Measurements from ENCODE around the gene TBCEL.
A peak's percentile ranks its signal among the peaks of the same experiment; 100 is the strongest.
"Not testable (repeated sequence)": the region's sequence is repeated elsewhere in the genome, so short reads cannot be mapped to it uniquely, and the experiment has no call there.

TBCEL gene

DNA sequence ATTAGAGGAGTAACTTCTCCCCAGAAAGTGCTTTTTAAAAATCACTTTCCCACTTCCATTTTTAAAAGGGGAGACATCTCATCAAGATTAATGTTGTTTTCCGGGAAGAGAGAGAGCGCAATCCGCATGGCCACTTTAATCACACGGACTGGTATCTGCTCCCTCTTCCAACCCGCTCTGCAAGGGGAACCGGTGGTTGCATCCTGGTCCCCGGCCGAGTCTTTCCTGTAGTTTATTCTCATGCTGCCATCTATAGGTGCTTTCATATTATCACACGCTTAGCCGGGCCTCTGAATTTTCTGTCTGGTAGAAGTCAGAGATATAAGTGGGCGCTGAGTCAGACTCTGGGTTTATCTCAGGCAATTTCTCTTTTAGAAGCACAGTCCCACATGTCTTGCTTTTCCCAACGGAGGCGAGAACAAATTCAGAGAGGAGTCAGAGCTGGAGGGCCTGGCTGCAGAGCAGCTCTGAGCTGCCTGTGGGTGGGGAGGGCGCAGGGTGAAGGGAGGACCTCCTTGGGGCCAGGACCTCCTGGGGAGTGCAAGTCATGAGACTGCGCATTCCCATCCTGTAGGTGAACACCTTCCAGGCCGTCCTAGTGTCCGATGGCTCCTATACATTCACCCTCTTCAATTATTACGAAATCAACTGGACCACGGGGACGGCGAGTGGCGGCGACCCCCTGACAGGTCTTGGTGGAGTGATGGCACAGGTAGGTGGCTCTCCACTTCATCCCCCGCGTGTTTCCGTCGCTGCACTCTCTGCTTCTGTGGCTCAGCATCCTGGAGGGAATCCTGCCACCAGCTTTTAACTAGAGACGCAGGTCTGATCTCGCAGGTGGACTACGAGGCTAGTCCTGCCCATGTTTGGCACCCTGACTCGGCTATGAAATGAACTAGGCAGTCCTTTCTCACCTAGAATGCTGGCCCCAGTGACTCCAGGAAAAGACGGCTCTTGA, 88.9 kb downstream of the TBCEL start:
- H3K4ac ChIP-seq (ENCODE audit: low read depth, low read length) = no peak overlapping the region
- no peaks in the 10 kb centered on the region for H3K79me2 ChIP-seq (ENCODE audit: control insufficient read depth, insufficient read depth, low read length, poor library complexity)
- H2BK12ac ChIP-seq (ENCODE audit: low read length) = no peak overlapping the region
- no peak overlapping the region for H3K9ac ChIP-seq (ENCODE audit: low read length)
- H3K4me2 ChIP-seq (ENCODE audit: low read length) = no peak overlapping the region
- no CpG with 5 or more reads among the region's 32 CpGs for WGBS (ENCODE audit: extremely low coverage, insufficient coverage, insufficient read length)
- no peaks in the 10 kb centered on the region for H3K4me1 ChIP-seq (ENCODE audit: control insufficient read depth in 1 of 2, insufficient read depth in 2 of 2, low read length in 2 of 2)
- H2BK5ac ChIP-seq (ENCODE audit: low read depth, low read length, poor library complexity) = no peak overlapping the region
- no peak overlapping the region for H2AK5ac ChIP-seq (ENCODE audit: low read length)
- no peak overlapping the region for H2AFZ ChIP-seq (ENCODE audit: insufficient read depth, low read length, poor library complexity)
- no peak overlapping the region for H3K4me3 ChIP-seq (ENCODE audit: low read depth, low read length)
- H2BK120ac ChIP-seq (ENCODE audit: insufficient read depth, low read length, poor library complexity) = no peak overlapping the region
- no peak overlapping the region for H3K23ac ChIP-seq (ENCODE audit: low read length)
- no peak overlapping the region for H3K14ac ChIP-seq (ENCODE audit: low read length)
- no peak overlapping the region for H4K12ac ChIP-seq (ENCODE audit: low read depth, low read length)
- H3K9me3 ChIP-seq (ENCODE audit: insufficient read depth, low read depth, low read length) = no peaks in the 10 kb centered on the region
- H3K27me3 ChIP-seq (ENCODE audit: insufficient read depth, low read length) = no peaks in the 10 kb centered on the region
- no peak overlapping the region for H3K18ac ChIP-seq (ENCODE audit: low read length)
- no peak overlapping the region for H4K91ac ChIP-seq (ENCODE audit: low read depth, low read length)
- H3K27ac ChIP-seq (ENCODE audit: low read depth, low read length) = no peak overlapping the region
- no peaks in the 10 kb centered on the region for H3K79me1 ChIP-seq (ENCODE audit: low read length)
- DNase-seq = peak; percentile 46 to 72
- H4K8ac ChIP-seq (ENCODE audit: low read depth, low read length) = no peak overlapping the region
- H3K36me3 ChIP-seq (ENCODE audit: control insufficient read depth in 1 of 2, insufficient read depth in 2 of 2, low read length in 2 of 2) = no peaks in the 10 kb centered on the region

DNA sequence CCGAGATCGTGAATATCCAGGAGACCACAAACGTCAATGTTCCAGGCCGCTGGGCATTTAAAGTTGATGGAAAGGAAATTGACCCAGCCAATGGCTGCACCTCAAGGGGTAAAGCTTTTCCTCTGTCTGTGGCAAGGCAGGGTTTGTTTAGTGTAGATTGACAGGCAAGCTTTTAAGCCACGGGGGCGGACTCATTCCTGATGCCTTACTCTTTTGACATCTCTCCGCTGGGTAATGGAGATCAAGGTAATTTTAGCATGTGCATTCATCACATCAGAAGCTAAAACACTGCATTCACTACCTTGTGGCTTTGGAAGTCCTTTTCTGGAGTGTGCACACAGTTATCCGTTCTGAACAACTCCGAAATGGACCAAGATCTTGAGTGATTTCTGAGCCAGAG, 89.7 kb downstream of the TBCEL start:
- H2BK5ac ChIP-seq (ENCODE audit: low read depth, low read length, poor library complexity) = no peak overlapping the region
- DNase-seq = no peak
- no peaks in the 10 kb centered on the region for H3K9me3 ChIP-seq (ENCODE audit: insufficient read depth, low read depth, low read length)
- H3K4me1 ChIP-seq (ENCODE audit: control insufficient read depth in 1 of 2, insufficient read depth in 2 of 2, low read length in 2 of 2) = no peaks in the 10 kb centered on the region
- no peak overlapping the region for H3K14ac ChIP-seq (ENCODE audit: low read length)
- no peaks in the 10 kb centered on the region for H3K79me2 ChIP-seq (ENCODE audit: control insufficient read depth, insufficient read depth, low read length, poor library complexity)
- H3K27me3 ChIP-seq (ENCODE audit: insufficient read depth, low read length) = no peaks in the 10 kb centered on the region
- H4K8ac ChIP-seq (ENCODE audit: low read depth, low read length) = no peak overlapping the region
- no peaks in the 10 kb centered on the region for H3K36me3 ChIP-seq (ENCODE audit: control insufficient read depth in 1 of 2, insufficient read depth in 2 of 2, low read length in 2 of 2)
- H3K79me1 ChIP-seq (ENCODE audit: low read length) = no peaks in the 10 kb centered on the region
- H2BK12ac ChIP-seq (ENCODE audit: low read length) = no peak overlapping the region
- no peak overlapping the region for H3K4me3 ChIP-seq (ENCODE audit: low read depth, low read length)
- H2AK5ac ChIP-seq (ENCODE audit: low read length) = no peak overlapping the region
- no peak overlapping the region for H3K9ac ChIP-seq (ENCODE audit: low read length)
- no peak overlapping the region for H3K4ac ChIP-seq (ENCODE audit: low read depth, low read length)
- H3K18ac ChIP-seq (ENCODE audit: low read length) = no peak overlapping the region
- WGBS (ENCODE audit: extremely low coverage, insufficient coverage, insufficient read length) = no CpG with 5 or more reads among the region's 9 CpGs
- H4K91ac ChIP-seq (ENCODE audit: low read depth, low read length) = no peak overlapping the region
- no peak overlapping the region for H2AFZ ChIP-seq (ENCODE audit: insufficient read depth, low read length, poor library complexity)
- H3K23ac ChIP-seq (ENCODE audit: low read length) = no peak overlapping the region
- no peak overlapping the region for H3K27ac ChIP-seq (ENCODE audit: low read depth, low read length)
- H4K12ac ChIP-seq (ENCODE audit: low read depth, low read length) = no peak overlapping the region
- no peak overlapping the region for H2BK120ac ChIP-seq (ENCODE audit: insufficient read depth, low read length, poor library complexity)
- H3K4me2 ChIP-seq (ENCODE audit: low read length) = no peak overlapping the region

DNA sequence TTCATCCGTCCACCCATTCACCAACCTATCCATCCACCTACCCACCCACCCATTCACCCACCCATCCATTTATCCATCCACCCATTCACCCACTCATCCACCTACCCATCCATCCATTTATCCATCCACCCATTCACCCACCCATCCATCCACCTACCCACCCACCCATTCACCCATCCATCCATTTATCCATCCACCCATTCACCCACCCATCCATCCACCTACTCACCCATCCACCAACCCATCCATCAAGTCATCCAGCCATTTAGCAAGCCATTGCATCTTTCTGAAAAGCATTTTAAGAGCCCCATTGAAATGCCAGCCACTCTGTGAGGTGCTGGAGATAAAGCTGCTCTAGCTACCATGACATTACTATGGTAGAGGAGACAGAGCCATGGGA, 91.1 kb downstream of the TBCEL start:
- H3K4ac ChIP-seq (ENCODE audit: low read depth, low read length); H4K12ac ChIP-seq (ENCODE audit: low read depth, low read length); H3K4me1 ChIP-seq (ENCODE audit: control insufficient read depth in 1 of 2, insufficient read depth in 2 of 2, low read length in 2 of 2); H4K8ac ChIP-seq (ENCODE audit: low read depth, low read length); H3K4me2 ChIP-seq (ENCODE audit: low read length); H4K91ac ChIP-seq (ENCODE audit: low read depth, low read length); H3K4me3 ChIP-seq (ENCODE audit: low read depth, low read length); H3K18ac ChIP-seq (ENCODE audit: low read length); H3K9me3 ChIP-seq (ENCODE audit: insufficient read depth, low read depth, low read length); H2AK5ac ChIP-seq (ENCODE audit: low read length); H3K36me3 ChIP-seq (ENCODE audit: control insufficient read depth in 1 of 2, insufficient read depth in 2 of 2, low read length in 2 of 2); H3K79me1 ChIP-seq (ENCODE audit: low read length); H2AFZ ChIP-seq (ENCODE audit: insufficient read depth, low read length, poor library complexity); H2BK5ac ChIP-seq (ENCODE audit: low read depth, low read length, poor library complexity); H3K23ac ChIP-seq (ENCODE audit: low read length); H3K14ac ChIP-seq (ENCODE audit: low read length); H3K9ac ChIP-seq (ENCODE audit: low read length); H3K27ac ChIP-seq (ENCODE audit: low read depth, low read length); H2BK12ac ChIP-seq (ENCODE audit: low read length); H3K27me3 ChIP-seq (ENCODE audit: insufficient read depth, low read length); H2BK120ac ChIP-seq (ENCODE audit: insufficient read depth, low read length, poor library complexity); DNase-seq; H3K79me2 ChIP-seq (ENCODE audit: control insufficient read depth, insufficient read depth, low read length, poor library complexity): not testable (repeated sequence)
- WGBS (ENCODE audit: extremely low coverage, insufficient coverage, insufficient read length) = no CpG with 5 or more reads among the region's 1 CpG

DNA sequence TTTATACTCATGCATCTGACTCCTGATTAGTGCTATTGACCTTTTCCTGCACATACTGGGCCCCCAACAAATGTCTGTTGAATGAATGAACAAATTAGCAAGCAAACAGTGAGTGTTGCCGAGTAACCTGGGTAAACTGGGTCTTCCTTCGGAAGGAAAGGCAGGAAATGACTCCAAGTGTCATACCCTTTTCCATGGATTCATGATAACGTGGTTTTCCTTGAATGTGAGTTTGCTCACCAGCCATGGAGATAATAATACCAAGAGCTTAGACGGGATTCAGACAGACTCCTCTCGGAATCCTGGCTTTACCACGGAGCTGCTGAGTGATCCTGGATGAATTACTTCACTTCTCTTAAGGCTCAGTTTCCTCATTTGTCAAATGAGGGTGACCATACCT, 93.9 kb downstream of the TBCEL start:
- Histone ChIP-seq H4K8ac (ENCODE audit: low read depth, low read length) (no peak overlapping the region), H2AK5ac (ENCODE audit: low read length) (no peak overlapping the region), H2BK120ac (ENCODE audit: insufficient read depth, low read length, poor library complexity) (no peak overlapping the region), H4K12ac (ENCODE audit: low read depth, low read length) (no peak overlapping the region), H3K9me3 (ENCODE audit: insufficient read depth, low read depth, low read length) (no peaks in the 10 kb centered on the region), H3K4ac (ENCODE audit: low read depth, low read length) (no peak overlapping the region), H4K91ac (ENCODE audit: low read depth, low read length) (no peak overlapping the region), H3K14ac (ENCODE audit: low read length) (no peak overlapping the region), H3K9ac (ENCODE audit: low read length) (no peak overlapping the region), H2BK12ac (ENCODE audit: low read length) (no peak overlapping the region), H3K4me3 (ENCODE audit: low read depth, low read length) (no peak overlapping the region), H3K27me3 (ENCODE audit: insufficient read depth, low read length) (no peaks in the 10 kb centered on the region), H3K18ac (ENCODE audit: low read length) (no peak overlapping the region), H3K36me3 (ENCODE audit: control insufficient read depth in 1 of 2, insufficient read depth in 2 of 2, low read length in 2 of 2) (no peaks in the 10 kb centered on the region), H3K27ac (ENCODE audit: low read depth, low read length) (no peak overlapping the region), H3K23ac (ENCODE audit: low read length) (no peak overlapping the region), H3K4me2 (ENCODE audit: low read length) (no peak overlapping the region), H3K79me1 (ENCODE audit: low read length) (no peaks in the 10 kb centered on the region), H2BK5ac (ENCODE audit: low read depth, low read length, poor library complexity) (no peak overlapping the region), H2AFZ (ENCODE audit: insufficient read depth, low read length, poor library complexity) (no peak overlapping the region), H3K4me1 (ENCODE audit: control insufficient read depth in 1 of 2, insufficient read depth in 2 of 2, low read length in 2 of 2) (no peaks in the 10 kb centered on the region), H3K79me2 (ENCODE audit: control insufficient read depth, insufficient read depth, low read length, poor library complexity) (no peaks in the 10 kb centered on the region)
- no CpG with 5 or more reads among the region's 6 CpGs for WGBS (ENCODE audit: extremely low coverage, insufficient coverage, insufficient read length)
- DNase-seq = no peak

Measured in trophoblast cell (in vitro differentiated cells and primary cell).